ENCODE results near the gene CKAP5. TPM values are rescaled to one million over a fixed set of nuclear protein-coding genes. Genes with fewer than 3 reads are reported as not detected.

CKAP5 gene
- total and polyA plus RNA-seq, 2 experiments from 2014 or later: 67.9 to 120 TPM

GRCh38 chr11:46745328-46745727, 100.8 kb downstream of the CKAP5 start (continued):
- TF ChIP-seq, protein P1, sequence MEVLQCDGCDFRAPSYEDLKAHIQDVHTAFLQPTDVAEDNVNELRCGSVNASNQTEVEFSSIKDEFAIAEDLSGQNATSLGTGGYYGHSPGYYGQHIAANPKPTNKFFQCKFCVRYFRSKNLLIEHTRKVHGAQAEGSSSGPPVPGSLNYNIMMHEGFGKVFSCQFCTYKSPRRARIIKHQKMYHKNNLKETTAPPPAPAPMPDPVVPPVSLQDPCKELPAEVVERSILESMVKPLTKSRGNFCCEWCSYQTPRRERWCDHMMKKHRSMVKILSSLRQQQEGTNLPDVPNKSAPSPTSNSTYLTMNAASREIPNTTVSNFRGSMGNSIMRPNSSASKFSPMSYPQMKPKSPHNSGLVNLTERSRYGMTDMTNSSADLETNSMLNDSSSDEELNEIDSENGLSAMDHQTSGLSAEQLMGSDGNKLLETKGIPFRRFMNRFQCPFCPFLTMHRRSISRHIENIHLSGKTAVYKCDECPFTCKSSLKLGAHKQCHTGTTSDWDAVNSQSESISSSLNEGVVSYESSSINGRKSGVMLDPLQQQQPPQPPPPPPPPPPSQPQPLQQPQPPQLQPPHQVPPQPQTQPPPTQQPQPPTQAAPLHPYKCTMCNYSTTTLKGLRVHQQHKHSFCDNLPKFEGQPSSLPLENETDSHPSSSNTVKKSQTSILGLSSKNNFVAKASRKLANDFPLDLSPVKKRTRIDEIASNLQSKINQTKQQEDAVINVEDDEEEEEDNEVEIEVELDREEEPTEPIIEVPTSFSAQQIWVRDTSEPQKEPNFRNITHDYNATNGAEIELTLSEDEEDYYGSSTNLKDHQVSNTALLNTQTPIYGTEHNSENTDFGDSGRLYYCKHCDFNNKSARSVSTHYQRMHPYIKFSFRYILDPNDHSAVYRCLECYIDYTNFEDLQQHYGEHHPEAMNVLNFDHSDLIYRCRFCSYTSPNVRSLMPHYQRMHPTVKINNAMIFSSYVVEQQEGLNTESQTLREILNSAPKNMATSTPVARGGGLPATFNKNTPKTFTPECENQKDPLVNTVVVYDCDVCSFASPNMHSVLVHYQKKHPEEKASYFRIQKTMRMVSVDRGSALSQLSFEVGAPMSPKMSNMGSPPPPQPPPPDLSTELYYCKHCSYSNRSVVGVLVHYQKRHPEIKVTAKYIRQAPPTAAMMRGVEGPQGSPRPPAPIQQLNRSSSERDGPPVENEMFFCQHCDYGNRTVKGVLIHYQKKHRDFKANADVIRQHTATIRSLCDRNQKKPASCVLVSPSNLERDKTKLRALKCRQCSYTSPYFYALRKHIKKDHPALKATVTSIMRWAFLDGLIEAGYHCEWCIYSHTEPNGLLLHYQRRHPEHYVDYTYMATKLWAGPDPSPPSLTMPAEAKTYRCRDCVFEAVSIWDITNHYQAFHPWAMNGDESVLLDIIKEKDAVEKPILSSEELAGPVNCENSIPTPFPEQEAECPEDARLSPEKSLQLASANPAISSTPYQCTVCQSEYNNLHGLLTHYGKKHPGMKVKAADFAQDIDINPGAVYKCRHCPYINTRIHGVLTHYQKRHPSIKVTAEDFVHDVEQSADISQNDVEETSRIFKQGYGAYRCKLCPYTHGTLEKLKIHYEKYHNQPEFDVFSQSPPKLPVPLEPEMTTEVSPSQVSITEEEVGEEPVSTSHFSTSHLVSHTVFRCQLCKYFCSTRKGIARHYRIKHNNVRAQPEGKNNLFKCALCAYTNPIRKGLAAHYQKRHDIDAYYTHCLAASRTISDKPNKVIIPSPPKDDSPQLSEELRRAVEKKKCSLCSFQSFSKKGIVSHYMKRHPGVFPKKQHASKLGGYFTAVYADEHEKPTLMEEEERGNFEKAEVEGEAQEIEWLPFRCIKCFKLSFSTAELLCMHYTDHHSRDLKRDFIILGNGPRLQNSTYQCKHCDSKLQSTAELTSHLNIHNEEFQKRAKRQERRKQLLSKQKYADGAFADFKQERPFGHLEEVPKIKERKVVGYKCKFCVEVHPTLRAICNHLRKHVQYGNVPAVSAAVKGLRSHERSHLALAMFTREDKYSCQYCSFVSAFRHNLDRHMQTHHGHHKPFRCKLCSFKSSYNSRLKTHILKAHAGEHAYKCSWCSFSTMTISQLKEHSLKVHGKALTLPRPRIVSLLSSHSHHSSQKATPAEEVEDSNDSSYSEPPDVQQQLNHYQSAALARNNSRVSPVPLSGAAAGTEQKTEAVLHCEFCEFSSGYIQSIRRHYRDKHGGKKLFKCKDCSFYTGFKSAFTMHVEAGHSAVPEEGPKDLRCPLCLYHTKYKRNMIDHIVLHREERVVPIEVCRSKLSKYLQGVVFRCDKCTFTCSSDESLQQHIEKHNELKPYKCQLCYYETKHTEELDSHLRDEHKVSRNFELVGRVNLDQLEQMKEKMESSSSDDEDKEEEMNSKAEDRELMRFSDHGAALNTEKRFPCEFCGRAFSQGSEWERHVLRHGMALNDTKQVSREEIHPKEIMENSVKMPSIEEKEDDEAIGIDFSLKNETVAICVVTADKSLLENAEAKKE (CRISPR knock-in tag; IDR thresholded peaks at IDR 0.05): no peak
- TF ChIP-seq CREB1 (CRISPR knock-in tag; IDR thresholded peaks at IDR 0.05; ENCODE audit: low read depth) (no peak), EZH2 (IDR thresholded peaks at IDR 0.05; ENCODE audit: low read depth, unreplicated experiment) (no peak), ZNF114 (CRISPR knock-in tag; IDR thresholded peaks at IDR 0.05) (no peak), ZNF331 (CRISPR knock-in tag; IDR thresholded peaks at IDR 0.05; ENCODE audit: low read depth) (no peak)
- TF ChIP-seq, protein P2, sequence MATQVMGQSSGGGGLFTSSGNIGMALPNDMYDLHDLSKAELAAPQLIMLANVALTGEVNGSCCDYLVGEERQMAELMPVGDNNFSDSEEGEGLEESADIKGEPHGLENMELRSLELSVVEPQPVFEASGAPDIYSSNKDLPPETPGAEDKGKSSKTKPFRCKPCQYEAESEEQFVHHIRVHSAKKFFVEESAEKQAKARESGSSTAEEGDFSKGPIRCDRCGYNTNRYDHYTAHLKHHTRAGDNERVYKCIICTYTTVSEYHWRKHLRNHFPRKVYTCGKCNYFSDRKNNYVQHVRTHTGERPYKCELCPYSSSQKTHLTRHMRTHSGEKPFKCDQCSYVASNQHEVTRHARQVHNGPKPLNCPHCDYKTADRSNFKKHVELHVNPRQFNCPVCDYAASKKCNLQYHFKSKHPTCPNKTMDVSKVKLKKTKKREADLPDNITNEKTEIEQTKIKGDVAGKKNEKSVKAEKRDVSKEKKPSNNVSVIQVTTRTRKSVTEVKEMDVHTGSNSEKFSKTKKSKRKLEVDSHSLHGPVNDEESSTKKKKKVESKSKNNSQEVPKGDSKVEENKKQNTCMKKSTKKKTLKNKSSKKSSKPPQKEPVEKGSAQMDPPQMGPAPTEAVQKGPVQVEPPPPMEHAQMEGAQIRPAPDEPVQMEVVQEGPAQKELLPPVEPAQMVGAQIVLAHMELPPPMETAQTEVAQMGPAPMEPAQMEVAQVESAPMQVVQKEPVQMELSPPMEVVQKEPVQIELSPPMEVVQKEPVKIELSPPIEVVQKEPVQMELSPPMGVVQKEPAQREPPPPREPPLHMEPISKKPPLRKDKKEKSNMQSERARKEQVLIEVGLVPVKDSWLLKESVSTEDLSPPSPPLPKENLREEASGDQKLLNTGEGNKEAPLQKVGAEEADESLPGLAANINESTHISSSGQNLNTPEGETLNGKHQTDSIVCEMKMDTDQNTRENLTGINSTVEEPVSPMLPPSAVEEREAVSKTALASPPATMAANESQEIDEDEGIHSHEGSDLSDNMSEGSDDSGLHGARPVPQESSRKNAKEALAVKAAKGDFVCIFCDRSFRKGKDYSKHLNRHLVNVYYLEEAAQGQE (IDR thresholded peaks at IDR 0.05; ENCODE audit: unreplicated experiment): no peak

All from GM23338 (cell line).